HepG2 (cell line): ENCODE results near the gene FAS. TPM values are rescaled to one million over a fixed set of nuclear protein-coding genes. Genes with fewer than 3 reads are reported as not detected.

Source experiments
- ARID2 ChIP-seq: sonication (generic); formaldehyde crosslinking; IDR thresholded peaks from 2 replicates; pipeline ENCODE4 v1.8.1; 2022; ENCODE audit warnings: mild to moderate bottlenecking, missing genetic modification reagents, borderline replicate concordance
- CBX2 ChIP-seq, 2 experiments: fragments of 200-600 bp in 1 of 2; sonication (generic); formaldehyde crosslinking in 1 of 2; IDR thresholded peaks; 2 replicates each; pipeline versions ENCODE4 v1.7.0 to v1.8.1; 2018 to 2022; ENCODE audit warnings: low read depth in 2 of 2, low read length in 1 of 2, mild to moderate bottlenecking in 1 of 2, missing genetic modification reagents in 1 of 2
- CHD2 ChIP-seq: IDR thresholded peaks from 2 replicates; pipeline ENCODE4 v1.6.1; 2011; ENCODE audit warnings: low read depth, low read length, improper control_type of control experiment
- DR1 ChIP-seq: sonication (generic); formaldehyde crosslinking; IDR thresholded peaks from 2 replicates; pipeline ENCODE4 v1.8.0; 2021; ENCODE audit warnings: mild to moderate bottlenecking, missing genetic modification reagents, inconsistent platforms
- HOMEZ ChIP-seq: IDR thresholded peaks from 2 replicates; pipeline ENCODE4 v1.6.1; 2016; ENCODE audit warnings: low read depth
- LCORL ChIP-seq, 2 experiments: fragments of 450-650 bp in 1 of 2; sonication (generic) in 1 of 2; formaldehyde crosslinking in 1 of 2; IDR thresholded peaks; 2 replicates each; pipeline versions ENCODE4 v1.5.0 to v1.6.1; 2017 to 2020; ENCODE audit warnings: antibody characterized with exemption in 1 of 2, missing genetic modification reagents in 1 of 2
- MED1 ChIP-seq: sonication (generic); formaldehyde crosslinking; IDR thresholded peaks from 2 replicates; pipeline ENCODE4 v1.4.0; 2020; ENCODE audit warnings: missing genetic modification reagents
- MTA3 ChIP-seq: sonication (generic); formaldehyde crosslinking; IDR thresholded peaks from 2 replicates; pipeline ENCODE4 v1.4.0; 2020; ENCODE audit warnings: missing genetic modification reagents
- MXD3 ChIP-seq: IDR thresholded peaks from 2 replicates; pipeline ENCODE4 v1.6.1; 2016; ENCODE audit warnings: mild to moderate bottlenecking, missing biosample characterization, missing genetic modification reagents
- REXO4 ChIP-seq: sonication (generic); formaldehyde crosslinking; IDR thresholded peaks from 2 replicates; pipeline ENCODE4 v1.8.0; 2022; ENCODE audit warnings: missing genetic modification reagents, mild to moderate bottlenecking, borderline replicate concordance
- SMARCE1 ChIP-seq: fragments of 450-650 bp; IDR thresholded peaks from 2 replicates; pipeline ENCODE4 v1.6.1; 2017; ENCODE audit warnings: borderline replicate concordance
- SOX13 ChIP-seq, 3 experiments: fragments of 450-650 bp in 1 of 3; sonication (generic) in 1 of 3; formaldehyde crosslinking in 1 of 3; IDR thresholded peaks in 2 of 3; conservative IDR thresholded peaks in 1 of 3; 2 replicates each; pipeline versions ENCODE4 v1.5.0 to v1.6.1; 2016 to 2020; ENCODE audit warnings: antibody characterized with exemption in 1 of 3, mild to moderate bottlenecking in 1 of 3, missing compliant biosample characterization in 1 of 3, missing genetic modification reagents in 1 of 3, moderate library complexity in 1 of 3
- SP2 ChIP-seq: sonication (generic); formaldehyde crosslinking; IDR thresholded peaks from 2 replicates; pipeline ENCODE4 v1.5.1; 2020; ENCODE audit warnings: mild to moderate bottlenecking, missing genetic modification reagents
- SPEN ChIP-seq: sonication (generic); formaldehyde crosslinking; IDR thresholded peaks from 2 replicates; pipeline ENCODE4 v1.5.1; 2020; ENCODE audit warnings: low read depth, mild to moderate bottlenecking, missing genetic modification reagents
- TBP ChIP-seq: sonication (generic); formaldehyde crosslinking; IDR thresholded peaks from 2 replicates; pipeline ENCODE4 v1.5.0; 2020; ENCODE audit warnings: missing genetic modification reagents
- TMF1 ChIP-seq: sonication (generic); formaldehyde crosslinking; IDR thresholded peaks from 2 replicates; pipeline ENCODE4 v1.8.1; 2022; ENCODE audit warnings: low read depth, missing genetic modification reagents
- ZBTB34 ChIP-seq: sonication (generic); formaldehyde crosslinking; IDR thresholded peaks from 2 replicates; pipeline ENCODE4 v1.8.0; 2022; ENCODE audit warnings: mild to moderate bottlenecking, missing genetic modification reagents
- ZNF232 ChIP-seq: sonication (generic); formaldehyde crosslinking; IDR thresholded peaks from 2 replicates; pipeline ENCODE4 v1.4.0; 2020; ENCODE audit warnings: missing genetic modification reagents, borderline replicate concordance
- ZNF512B ChIP-seq: sonication (generic); formaldehyde crosslinking; IDR thresholded peaks from 2 replicates; pipeline ENCODE4 v1.5.1; 2020; ENCODE audit warnings: missing genetic modification reagents, mild to moderate bottlenecking, borderline replicate concordance
- ZNF615 ChIP-seq: sonication (generic); formaldehyde crosslinking; IDR thresholded peaks from 2 replicates; pipeline ENCODE4 v1.5.0; 2020; ENCODE audit warnings: mild to moderate bottlenecking, missing genetic modification reagents, borderline replicate concordance
- ZNF784 ChIP-seq: sonication (generic); formaldehyde crosslinking; IDR thresholded peaks from 2 replicates; pipeline ENCODE4 v1.5.1; 2020; ENCODE audit warnings: missing genetic modification reagents, mild to moderate bottlenecking, borderline replicate concordance
- polyA plus RNA-seq, 8 experiments: library from polyadenylated mRNA; depleted of rRNA in 3 of 8; stranded (reverse) in 7 of 8; unstranded in 1 of 8; fragments of >200 nt; fragmentation: Illumina TruSeq in 4 of 8; extraction: Trizol in 4 of 8; gene quantifications; 2 replicates each; pipeline versions ENCODE4 v1.2.1 to v1.2.3, GENCODE V29; 2011 to 2016; ENCODE audit warnings: low read depth in 4 of 8, missing spikeins in 1 of 8, mixed read lengths in 1 of 8; ENCODE audit not compliant: insufficient read depth in 1 of 8
- total RNA-seq, 5 experiments: library from RNA; depleted of rRNA; stranded (reverse); fragments of >200 nt; fragmentation: Illumina TruSeq; extraction: Trizol; gene quantifications; 2 replicates each; pipeline ENCODE4 v1.2.3, GENCODE V29; 2016; ENCODE audit warnings: low read depth in 1 of 5

Gene FAS
- total and polyA plus RNA-seq, 2 of the 13 experiments (the other 11 are each of a cell fraction or from before 2014, with no cell fraction given) = 5.9 to 17.9 TPM

GRCh38 chr10:88991161-88991898 is 732 bp downstream of the FAS start (continued):
- no peak for TF ChIP-seq ZBTB34 (CRISPR knock-in tag)
- TF ChIP-seq SOX13 (IDR thresholded peaks at IDR 0.05) = no peak
- TF ChIP-seq SOX13 (CRISPR knock-in tag; conservative IDR thresholded peaks at IDR 0.05 in 1 of 2, IDR thresholded peaks at IDR 0.05 in 1 of 2) = no peak
- no peak for TF ChIP-seq HOMEZ
- no peak for TF ChIP-seq REXO4
- no peak for TF ChIP-seq MTA3 (CRISPR knock-in tag)
- TF ChIP-seq SMARCE1 = no peak
- no peak for TF ChIP-seq ZNF232 (CRISPR knock-in tag)
- no peak for TF ChIP-seq TBP (CRISPR knock-in tag)
- no peak for TF ChIP-seq TMF1
- no peak; the same call in 1 of the 2 replicates for TF ChIP-seq MED1 (CRISPR knock-in tag)
- TF ChIP-seq CBX2 (IDR thresholded peaks at IDR 0.05; ENCODE audit: low read depth, low read length) = no peak
- no peak for TF ChIP-seq CBX2 (CRISPR knock-in tag; IDR thresholded peaks at IDR 0.05; ENCODE audit: low read depth)
- no peak for TF ChIP-seq SPEN (CRISPR knock-in tag)
- TF ChIP-seq ZNF512B = no peak
- no peak for TF ChIP-seq ARID2 (CRISPR knock-in tag)
- no peak for TF ChIP-seq MXD3 (CRISPR knock-in tag)
- no peak for TF ChIP-seq ZNF615 (CRISPR knock-in tag)
- TF ChIP-seq DR1 = no peak
- TF ChIP-seq LCORL (IDR thresholded peaks at IDR 0.05) = no peak
- 0 out of 2 replicates have a peak, but pooled peaks have one; percentile 18 for TF ChIP-seq LCORL (CRISPR knock-in tag; IDR thresholded peaks at IDR 0.05)
- no peak for TF ChIP-seq CHD2
- TF ChIP-seq ZNF784 = no peak
- TF ChIP-seq SP2 (CRISPR knock-in tag) = no peak
